NCI-H1092 treated with DMSO at 0.1 percent for 48 hours (cell line): Measurements from ENCODE around the gene PLXNB1.
A peak's percentile ranks its signal among the peaks of the same experiment; 100 is the strongest.

Experiments used
- DNase-seq: peaks from one replicate; lab custom pipeline; 2025; lab: John Stamatoyannopoulos, UW

PLXNB1 gene

GRCh38 chr3:48370333-48370713 lies 59.6 kb downstream of the PLXNB1 start:
- no peak for DNase-seq

GRCh38 chr3:48369693-48370332 lies 60.1 kb downstream of the PLXNB1 start:
- no peak for DNase-seq

- peak; percentile 54 for DNase-seq
These were observed 62.7 kb downstream of the PLXNB1 start for GRCh38 chr3:48367201-48367600.

- DNase-seq: no peak
These were observed 65.0 kb downstream of the PLXNB1 start for GRCh38 chr3:48364840-48365239.

GRCh38 chr3:48361928-48362327 lies 68.0 kb downstream of the PLXNB1 start:
- no peak for DNase-seq

- no peak for DNase-seq
These were observed 73.5 kb downstream of the PLXNB1 start for GRCh38 chr3:48356419-48356818.

GRCh38 chr3:48353987-48354386 lies 75.9 kb downstream of the PLXNB1 start:
- no peak for DNase-seq
